ENCODE measurements around the gene MICU2.
"Not testable (repeated sequence)": the region's sequence is repeated elsewhere in the genome, so short reads cannot be mapped to it uniquely, and the experiment has no call there.

The MICU2 gene

DNA sequence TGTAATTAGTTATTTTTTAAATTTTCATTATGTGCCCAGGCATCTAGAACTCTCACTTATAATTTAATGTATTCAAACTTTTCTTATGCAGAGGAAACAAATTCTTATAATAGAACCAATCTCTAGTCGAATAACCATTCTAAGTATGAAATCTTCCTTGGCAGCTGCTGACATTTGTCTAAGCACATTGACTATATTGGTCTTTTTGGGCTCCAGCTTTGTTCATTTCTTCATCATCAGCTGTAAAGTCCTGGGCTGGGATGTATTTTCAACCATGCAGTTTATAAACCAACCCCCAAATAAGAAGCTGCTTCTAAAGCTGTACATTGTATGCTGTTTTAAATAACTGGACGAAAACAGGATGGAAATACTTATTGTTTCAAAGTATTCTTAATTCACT, 2.3 kb upstream of the MICU2 start:
- no peak for DNase-seq
- intact Hi-C loops (cut with DNase I), result no loop called here

- DNase-seq, result no peak
These were observed 7.2 kb downstream of the MICU2 start for GRCh38 chr13:21596722-21597121.

GRCh38 chr13:21595546-21595822, 8.5 kb downstream of the MICU2 start:
- intact Hi-C loops (cut with DNase I), result no loop called here
- no peak for DNase-seq

More at GRCh38 chr13:21596722-21597121, 7.2 kb downstream of the MICU2 start:
- intact Hi-C loops (cut with DNase I), result no loop called here

DNA sequence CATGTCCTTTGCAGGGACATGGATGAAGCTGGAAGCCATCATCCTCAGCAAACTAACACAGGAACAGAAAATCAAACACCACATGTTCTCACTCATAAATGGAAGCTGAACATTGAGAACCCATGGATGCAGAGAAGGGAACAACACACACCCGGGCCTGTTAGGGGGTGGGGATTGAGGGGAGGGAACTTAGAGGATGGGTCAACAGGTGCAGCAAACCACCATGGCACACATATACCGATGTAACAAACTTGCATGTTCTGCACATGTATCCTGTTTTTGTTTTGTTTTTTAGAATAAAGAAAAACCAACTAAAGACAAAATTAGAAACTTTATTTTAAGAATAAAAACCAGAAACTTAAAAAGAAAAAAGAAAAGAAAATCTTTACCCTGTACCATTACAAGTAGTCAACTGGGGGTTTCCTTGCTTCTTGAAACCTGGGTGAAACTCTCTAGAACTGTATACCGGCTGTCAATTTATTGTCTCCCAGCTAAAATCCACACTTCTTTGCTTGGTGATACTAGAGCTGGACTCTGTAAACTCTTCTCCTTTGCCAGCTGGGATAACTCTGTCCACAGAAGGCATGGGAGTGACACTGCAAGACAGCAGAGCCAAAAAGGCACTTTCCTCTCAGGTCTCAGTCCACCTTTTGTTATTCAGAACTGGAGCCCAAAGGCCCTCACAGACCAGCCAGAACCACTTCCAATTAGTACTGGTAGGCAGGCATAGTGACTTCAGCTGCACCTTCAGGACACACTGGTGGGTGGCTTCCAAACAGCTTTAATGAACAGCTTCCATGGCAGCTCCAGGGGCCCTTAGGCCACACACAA, 9.0 kb downstream of the MICU2 start:
- intact Hi-C loops (cut with DNase I), result no loop called here
- no peak for DNase-seq

GRCh38 chr13:21590665-21591456, 13.1 kb downstream of the MICU2 start:
- not testable (repeated sequence) for DNase-seq

DNA sequence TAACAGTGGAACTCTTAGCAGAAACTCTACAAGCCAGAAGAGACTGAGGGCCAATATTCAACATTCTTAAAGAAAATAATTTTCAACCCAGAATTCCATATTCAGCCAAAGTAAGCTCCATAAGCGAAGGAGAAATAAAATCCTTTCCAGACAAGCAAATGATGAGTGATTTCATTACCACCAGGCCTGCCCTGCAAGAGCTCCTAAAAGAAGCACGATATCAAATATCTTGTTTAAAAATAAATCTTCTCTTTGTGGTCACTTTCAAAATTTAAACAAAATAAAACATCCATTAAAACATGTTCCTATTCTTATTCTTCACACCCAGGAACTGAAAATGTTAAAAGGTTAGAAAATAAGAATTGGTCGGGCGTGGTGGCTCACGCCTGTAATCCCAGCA, 13.7 kb downstream of the MICU2 start:
- intact Hi-C loops (cut with DNase I), result no loop called here

More at GRCh38 chr13:21590665-21591456, 13.1 kb downstream of the MICU2 start:
- intact Hi-C loops (cut with DNase I), result not testable (repeated sequence)

DNA sequence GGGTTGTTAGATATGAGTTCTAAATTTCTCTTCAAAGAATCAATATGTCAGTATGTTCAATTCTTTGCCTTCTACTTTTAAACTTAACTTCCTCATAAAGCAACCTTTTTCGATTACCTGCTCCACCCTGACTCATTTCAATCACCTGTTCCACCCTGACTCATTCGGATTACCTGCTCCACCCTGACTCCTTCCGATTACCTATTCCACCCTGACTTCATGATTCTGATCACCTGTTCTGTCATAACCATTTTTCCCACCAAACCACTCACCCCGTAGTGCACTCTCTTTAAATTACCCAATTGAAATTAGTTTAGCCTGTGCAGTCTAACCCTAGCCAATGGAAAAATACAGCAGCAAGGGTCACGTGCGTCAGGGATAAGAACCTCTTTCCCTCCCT, 14.5 kb downstream of the MICU2 start:
- intact Hi-C loops (cut with DNase I); DNase-seq: not testable (repeated sequence)

More for the DNA sequence above, 13.7 kb downstream of the MICU2 start:
- no peak for DNase-seq

- intact Hi-C loops (cut with DNase I); DNase-seq: not testable (repeated sequence)
These were observed 15.6 kb downstream of the MICU2 start for GRCh38 chr13:21588411-21588810.

DNA sequence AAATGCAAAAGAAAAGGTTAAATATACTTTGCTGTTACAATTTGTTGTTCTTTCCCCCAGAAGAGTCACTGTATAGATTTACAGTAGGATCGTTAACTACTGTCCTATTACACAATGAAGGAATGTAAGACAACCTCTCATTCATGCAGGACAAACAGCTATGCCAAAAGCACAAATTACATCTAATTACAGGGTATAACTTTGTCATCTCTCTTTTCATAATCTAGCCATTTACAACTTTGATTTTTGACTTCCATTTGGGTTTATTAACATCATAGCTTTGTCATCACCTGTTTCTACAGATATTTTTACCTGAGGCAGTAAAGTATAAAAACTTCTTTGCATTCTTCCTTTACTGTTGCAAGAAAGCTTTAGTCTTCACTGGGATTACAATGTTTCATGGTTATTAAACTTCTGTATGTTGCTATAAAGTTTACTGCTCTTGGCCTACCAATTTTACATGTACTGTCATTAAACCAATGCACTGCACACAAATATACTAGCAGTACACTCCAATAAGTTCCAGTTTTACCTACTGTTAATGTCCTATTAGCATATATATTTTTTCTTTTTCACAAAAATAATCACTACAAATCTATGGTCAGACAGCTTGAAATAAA, 18.9 kb downstream of the MICU2 start:
- DNase-seq, result no peak
- intact Hi-C loops (cut with DNase I), result no loop called here

GRCh38 chr13:21583478-21583877, 20.5 kb downstream of the MICU2 start:
- DNase-seq, result no peak
- intact Hi-C loops (cut with DNase I), result no loop called here

GRCh38 chr13:21580736-21581135, 23.2 kb downstream of the MICU2 start:
- intact Hi-C loops (cut with DNase I), result no loop called here
- no peak for DNase-seq

- intact Hi-C loops (cut with DNase I), result no loop called here
- no peak for DNase-seq
These were observed 24.1 kb downstream of the MICU2 start for GRCh38 chr13:21579754-21580316.

GRCh38 chr13:21578748-21579147, 25.2 kb downstream of the MICU2 start:
- intact Hi-C loops (cut with DNase I), result no loop called here
- no peak for DNase-seq

GRCh38 chr13:21576426-21576825, 27.5 kb downstream of the MICU2 start:
- intact Hi-C loops (cut with DNase I), result no loop called here
- DNase-seq, result no peak

DNA sequence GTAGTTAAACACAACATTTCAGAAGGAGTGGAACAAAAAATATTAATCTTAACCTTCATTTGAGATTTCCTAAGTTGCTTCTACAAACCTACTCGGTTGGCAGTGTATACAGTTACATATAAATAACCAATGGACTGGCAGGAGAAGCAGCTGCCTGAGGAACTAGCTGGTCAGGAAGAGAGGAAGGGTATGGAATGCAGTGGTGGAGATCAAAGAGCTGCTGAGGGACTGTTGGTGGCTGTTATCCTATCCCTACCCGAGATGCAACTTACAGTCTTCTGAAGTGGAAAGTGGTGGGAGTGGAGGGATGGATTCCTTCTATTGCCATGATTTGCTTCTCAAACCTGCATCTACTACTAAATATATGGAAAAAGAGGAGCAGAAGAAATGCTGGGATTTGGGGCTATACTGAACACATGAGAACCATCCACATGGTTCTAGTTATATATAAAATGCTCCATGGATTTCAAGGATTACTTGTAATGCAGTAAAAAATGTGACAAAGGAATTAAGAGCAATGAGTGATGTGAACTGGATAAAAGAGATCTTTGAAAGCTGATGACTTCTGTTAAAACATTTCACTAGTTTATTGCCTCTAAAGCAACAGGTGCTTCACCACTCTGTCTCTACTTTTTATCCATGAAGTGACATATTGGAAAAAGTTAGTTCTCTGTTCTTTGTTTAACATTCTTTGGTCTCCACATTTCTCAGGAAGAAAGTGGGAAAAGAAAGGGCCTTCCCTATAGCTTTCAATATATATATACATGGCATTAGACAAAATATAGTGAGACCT, 29.9 kb downstream of the MICU2 start:
- intact Hi-C loops (cut with DNase I), result no loop called here

DNA sequence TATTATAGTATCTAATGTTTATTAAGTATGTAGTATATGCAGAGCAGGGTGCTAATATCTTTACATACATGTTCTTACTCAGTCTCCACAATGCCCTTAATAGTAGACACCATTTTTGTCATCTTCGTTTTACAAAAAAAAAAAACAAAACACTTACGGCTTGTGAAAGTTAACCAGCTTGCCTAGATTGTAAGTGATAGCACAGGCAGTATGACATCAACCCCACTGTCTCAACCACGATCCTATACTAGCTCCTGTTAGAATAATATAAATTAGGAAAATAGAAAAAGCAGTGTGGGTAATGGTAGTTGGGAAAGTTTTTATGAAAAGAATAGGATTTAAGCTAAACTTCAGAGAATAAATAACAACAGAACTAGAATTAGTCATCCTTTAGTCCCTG, 34.3 kb downstream of the MICU2 start:
- no peak for DNase-seq

More for the DNA sequence above, 29.9 kb downstream of the MICU2 start:
- DNase-seq, result no peak

DNA sequence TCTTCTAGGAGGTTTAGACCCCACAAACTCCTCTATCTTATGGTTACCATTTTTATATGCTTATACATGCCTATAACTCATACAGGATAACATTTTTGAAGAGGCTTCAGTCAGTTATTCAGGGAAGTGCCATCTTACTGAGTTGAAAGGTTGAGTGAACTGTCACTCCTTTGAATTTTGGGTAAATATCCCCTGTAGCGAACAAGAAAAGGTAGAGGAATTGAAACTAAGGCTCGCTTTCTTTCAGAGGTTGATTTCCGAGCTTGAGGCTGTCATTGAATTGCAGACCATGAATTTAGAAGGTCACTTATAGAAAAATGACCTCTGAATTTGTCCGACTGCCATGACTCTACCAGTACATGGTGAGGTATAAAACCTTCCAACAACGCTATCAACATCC, 35.1 kb downstream of the MICU2 start:
- DNase-seq, result no peak
- intact Hi-C loops (cut with DNase I), result no loop called here

More for the DNA sequence above, 34.3 kb downstream of the MICU2 start:
- intact Hi-C loops (cut with DNase I), result no loop called here

GRCh38 chr13:21567714-21568113, 36.3 kb downstream of the MICU2 start:
- DNase-seq, result no peak

DNA sequence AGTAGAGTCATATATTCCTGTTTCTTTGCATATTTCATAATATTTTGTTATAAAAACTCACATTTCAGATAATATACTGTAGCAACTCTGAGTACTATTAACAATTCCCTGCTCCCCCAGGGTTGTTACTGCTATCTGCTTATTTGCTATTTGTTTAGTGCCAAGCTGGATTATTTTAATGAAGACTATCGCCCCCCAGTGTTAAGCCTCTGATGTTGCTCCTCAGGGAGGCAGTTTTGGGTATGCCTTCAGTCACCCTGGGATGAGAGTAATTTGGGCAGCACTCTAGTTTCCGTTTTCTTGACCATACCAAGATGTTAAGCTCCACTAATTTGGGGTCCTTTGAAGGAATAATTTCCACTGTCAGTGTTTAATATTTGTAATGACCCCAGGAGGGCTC, 46.0 kb downstream of the MICU2 start:
- peak in 1 of 42 donors; percentile 2 for DNase-seq
- intact Hi-C loops (cut with DNase I), result no loop called here

More at GRCh38 chr13:21567714-21568113, 36.3 kb downstream of the MICU2 start:
- intact Hi-C loops (cut with DNase I), result no loop called here

All from head of caudate nucleus (tissue), 42 donors.